Hematopoietic multipotent progenitor cell treated with erythropoietin and hydrocortisone succinate and interleukin-3 and kit ligand, for 4 days (in vitro differentiated cells): Measurements from ENCODE around the gene FOXN4.
A peak's percentile ranks its signal among the peaks of the same experiment; 100 is the strongest.
"Not testable (repeated sequence)": the region's sequence is repeated elsewhere in the genome, so short reads cannot be mapped to it uniquely, and the experiment has no call there.

ENCODE experiments used
- DNase-seq: peaks from one replicate; pipeline ENCODE4 v3.0.0-alpha.2; 2015

The FOXN4 gene

DNA sequence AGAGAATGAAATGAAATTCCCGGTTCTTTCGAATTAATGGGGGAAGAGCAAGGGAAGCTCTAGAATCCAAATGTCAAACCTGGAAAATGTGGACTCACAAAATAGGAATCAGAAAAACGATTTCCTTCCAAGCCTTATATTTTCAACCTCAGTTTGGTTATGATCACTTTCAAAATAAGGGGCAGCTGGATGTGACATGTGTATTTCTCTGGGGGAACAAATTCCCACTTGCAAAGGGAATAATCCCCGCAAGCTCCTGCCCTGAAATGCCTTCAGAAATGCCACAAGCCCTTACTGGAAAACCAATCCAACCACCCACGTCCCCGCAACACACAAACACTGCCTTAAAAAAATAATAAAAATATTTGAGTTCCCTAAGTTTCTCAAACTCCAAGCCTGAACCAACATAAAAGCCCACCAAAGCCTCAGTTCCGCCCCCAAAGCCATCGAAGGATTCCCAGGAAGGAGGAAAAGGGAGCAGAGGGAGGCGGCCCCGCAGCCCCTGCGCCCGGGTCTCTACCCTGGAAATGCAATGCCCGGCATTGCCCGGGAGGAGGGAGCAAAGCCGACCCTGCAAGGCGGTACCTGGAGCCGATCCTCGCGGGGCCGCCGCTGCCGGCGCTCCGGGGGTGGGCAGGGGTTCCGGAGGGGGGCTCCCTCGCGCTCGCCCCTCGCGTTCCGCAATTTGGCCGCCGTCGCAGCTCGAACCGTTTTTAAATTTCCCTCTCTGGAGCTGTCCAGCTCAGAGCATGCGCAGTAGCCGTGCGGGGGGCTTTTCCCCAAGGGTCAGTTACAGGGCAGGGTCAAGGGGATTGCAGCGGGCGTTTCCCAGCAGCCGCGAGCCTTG lies at the start of gene FOXN4:
TSS of gene FOXN4 (minus strand) at position 751 of the 847 bp plus-strand sequence. CDS start 963 bp downstream, outside the sequence.
- no peak for DNase-seq

GRCh38 chr12:109358154-109358869 lies 49.2 kb upstream of the FOXN4 start:
- peak; percentile 40 for DNase-seq

DNA sequence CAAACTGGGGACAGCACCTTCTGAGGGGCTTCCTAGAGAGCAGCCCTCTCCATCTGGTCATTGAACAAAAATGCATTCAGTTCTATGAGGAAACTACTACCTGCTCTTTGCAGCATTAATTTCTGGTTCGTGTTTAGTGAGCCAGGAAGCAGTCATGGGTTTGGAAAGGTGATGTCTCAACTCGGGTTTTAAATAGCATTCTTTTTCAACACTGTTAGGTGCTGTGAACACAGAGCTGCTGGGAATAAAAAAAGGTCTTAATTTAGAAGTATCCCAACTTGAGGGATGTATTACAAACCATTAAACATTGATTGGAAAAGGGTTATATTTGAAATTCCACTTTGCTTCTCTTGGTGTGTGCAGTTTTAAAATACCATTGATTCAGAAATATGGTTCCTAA lies 47.9 kb upstream of the FOXN4 start:
- DNase-seq = no peak

DNA sequence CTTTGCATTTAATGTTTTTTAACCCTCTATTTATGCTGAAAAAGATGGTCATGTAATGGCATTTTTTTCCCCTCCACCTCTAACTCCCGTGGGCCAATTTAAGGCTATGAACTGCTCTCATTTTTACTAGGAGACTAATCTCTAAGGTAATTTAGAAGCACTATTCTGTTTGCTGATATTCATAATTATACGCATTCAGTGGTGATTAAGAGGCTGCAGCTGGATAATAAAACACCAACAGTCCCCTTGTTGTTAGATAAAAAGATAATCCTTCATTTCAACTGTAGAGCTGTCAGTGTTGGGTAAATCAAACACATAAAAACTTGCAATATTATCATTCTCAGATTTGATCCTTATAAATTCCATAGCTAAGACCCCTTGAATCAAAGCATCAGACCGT lies 47.5 kb upstream of the FOXN4 start:
- no peak for DNase-seq

GRCh38 chr12:109352184-109352583 lies 43.1 kb upstream of the FOXN4 start:
- DNase-seq = no peak

DNA sequence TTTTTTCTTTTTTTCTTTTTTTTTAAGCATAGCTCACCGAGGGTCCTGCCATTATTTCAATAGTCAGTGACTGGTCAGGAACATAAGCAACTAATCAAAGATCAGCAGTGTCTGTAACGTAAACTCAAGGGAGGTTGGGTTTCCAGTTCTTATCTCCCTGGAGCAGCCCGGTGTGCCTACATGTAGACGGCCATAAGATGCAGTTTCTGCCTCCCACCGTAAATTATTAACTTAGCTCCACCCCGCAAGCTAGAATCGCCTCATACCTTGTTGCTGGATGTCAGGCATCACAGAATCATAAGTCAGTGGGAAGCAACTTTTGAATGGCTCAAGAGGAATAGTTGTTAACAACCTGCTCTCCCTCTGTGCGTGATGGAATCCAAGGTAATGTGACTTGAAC lies 38.5 kb upstream of the FOXN4 start, which contains the start of gene MYO1H:
TSS of gene MYO1H (plus strand) at position 312 of the 400 bp plus-strand sequence. CDS start at position 373, 61 bp downstream.
- DNase-seq = peak; percentile 25

DNA sequence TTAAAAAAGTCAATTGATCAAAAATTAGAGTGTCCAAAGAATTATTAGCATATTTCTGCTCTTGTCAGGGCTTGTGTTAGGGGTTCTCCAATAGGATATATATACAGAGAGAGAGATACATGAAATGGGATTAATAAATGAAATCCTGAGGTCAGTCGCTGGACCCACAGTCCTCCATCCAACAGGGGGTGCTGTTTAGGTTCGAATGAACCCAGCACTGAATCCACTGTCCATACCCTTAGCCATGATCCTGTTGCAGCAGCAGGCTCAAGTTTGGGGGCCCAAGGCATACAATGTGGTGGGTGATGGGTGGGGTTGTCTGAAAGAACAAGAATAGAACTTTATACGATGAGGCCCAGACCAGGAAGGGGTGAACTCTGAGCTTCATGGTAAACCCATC lies 37.8 kb upstream of the FOXN4 start:
- DNase-seq = peak; percentile 37

- DNase-seq = no peak
Observed at GRCh38 chr12:109345428-109345827, 36.3 kb upstream of the FOXN4 start.

DNA sequence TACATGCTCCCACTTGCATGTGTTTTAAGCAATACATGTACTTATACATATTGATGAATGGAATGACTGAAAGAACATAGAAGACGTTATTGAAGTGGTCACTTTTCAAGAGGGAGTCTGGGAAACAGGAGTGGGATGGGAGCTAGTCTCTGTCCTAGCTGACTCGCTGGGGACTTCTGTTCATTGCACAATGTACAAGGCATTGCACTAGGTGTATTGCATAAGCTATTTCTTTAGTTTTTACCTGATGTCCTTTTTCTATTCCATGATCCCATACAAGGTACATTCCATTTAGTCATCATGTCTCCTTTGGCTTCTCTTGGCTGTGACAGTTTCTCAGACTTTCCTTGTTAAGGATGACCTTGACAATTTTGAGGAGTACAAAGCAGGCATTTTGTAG lies 34.6 kb upstream of the FOXN4 start:
- no peak for DNase-seq

- no peak for DNase-seq
Observed at GRCh38 chr12:109336593-109336992, 27.5 kb upstream of the FOXN4 start.

DNA sequence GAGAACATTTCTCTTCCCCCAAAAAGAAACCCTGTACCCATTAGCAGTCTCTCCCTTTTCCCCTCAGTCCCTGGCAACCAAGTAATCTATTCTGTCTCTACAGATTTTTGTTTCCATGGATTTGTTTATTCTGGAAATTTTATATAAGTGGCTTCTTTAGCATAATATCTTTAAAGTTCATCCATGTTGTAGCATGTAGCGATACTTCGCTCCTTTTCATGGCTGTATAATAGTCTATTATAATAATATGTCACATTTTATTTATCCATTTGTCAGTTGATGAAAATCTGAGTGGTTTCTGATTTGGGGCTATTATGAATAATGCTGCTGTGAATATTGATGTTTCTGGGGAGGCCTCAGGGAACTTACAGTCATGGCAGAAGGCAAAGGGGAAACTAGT lies 25.8 kb upstream of the FOXN4 start:
- no peak for DNase-seq

DNA sequence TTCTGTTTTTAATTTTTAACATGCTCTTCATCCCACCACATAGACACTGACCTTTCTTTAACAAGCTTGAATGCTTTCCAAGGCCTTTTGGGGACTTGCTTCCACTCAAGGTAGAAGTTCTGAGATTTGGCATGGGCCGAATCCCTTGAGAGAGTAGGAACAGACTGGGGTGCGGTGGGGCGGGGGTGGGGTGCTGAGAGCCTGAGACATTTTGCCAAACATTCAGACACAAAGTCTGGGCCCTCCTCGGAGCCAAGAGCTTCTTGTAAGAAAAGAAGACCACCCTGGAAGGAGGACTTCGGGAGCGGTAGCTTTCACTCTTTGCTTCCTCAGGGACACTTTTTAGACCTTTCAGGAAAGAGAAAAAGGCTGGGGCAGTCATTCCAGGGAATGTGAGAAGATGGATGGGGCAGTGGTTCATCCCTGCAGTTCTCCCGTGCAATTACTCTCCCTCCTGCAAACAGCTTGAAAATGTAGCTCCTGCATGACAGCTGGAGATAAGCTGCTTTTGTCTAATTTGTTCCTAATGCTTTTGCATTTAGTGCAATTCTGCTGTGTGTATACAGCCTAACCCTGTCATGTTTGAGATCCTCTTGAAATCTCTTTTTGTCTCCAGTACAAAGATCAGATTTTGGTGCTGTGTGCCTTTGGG lies 22.3 kb upstream of the FOXN4 start:
- DNase-seq = no peak

GRCh38 chr12:109330282-109331230 lies 21.5 kb upstream of the FOXN4 start:
- no peak for DNase-seq

DNA sequence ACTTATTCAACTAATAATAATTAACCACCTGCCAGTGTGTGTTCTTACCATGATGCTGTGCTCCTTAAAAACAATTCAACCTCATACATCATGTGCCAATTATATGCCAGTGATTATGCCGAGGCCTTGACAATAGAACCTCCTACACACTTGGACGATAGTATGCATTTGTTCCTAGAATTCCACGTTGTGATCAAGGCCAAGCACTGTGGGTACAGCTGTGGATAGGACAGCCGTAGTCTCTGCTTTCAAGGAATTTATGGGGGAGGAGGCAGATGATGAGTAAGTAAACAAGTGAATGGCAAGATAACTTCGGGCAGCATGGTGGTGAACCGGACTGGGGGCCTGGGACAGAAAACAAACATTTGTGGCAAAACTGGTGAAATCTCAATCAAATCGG lies 20.6 kb upstream of the FOXN4 start:
- DNase-seq = no peak

DNA sequence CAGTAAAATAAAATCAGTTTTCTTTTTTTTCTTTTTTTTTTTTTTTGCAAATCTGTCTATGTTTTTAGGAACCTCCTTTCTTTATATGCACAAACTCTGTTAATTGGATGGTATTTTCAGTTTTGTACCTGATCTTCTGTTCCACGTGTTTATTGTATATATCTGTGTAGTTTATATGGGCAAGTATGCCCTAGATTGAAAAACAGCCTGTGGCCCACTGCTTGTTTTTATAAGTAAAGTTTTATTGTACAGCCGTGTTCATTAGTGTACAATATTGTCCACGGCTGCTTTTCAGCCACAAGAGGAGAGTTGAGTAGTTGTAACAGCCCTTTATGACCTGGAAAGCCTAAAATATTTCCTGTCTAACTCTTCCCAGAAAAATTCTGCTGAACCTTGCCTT lies 19.9 kb upstream of the FOXN4 start:
- DNase-seq = no peak

- DNase-seq = not testable (repeated sequence)
Observed at GRCh38 chr12:109321294-109321693, 12.2 kb upstream of the FOXN4 start.

DNA sequence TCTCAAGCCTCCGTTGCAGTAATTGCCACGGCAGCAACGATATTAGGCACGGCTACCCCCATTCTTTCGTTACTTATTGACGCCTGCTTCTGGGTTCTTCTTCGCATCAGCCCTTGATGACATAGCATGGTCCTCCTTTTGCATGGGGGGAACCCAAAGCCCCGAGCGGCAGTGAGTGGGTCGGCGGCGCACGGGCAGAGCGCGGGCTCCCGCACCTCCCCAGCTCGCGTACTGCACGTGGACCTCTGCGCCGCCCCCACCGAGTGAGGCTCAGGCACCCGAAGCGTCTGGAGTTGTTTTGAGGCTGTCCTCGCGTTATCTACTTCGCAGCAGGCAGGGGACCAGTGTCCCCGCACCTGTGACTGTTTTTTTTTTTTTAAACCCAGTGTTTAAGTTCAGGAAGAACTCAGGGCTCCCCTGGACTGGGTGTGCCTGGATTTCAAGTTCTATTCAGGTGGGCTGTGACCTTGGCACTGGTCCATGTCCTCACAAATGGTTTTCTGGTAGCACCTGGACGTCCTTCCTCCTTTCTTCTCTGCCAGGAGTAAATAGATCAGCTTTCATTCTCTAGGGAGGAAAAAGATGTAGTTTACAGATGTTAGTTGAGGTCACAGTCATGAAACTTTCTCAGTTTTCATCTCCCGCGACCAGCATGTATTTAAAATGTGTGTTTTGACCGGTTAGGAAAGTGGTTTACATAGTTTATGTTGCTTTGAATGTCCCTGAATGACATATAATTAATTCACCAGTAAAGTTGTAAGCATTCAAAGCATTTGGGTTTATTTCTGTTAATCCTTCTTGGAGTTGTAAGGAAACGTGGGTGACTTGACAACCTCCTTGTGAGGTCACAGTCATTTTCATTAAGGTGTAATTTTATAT lies 1.4 kb upstream of the FOXN4 start:
- DNase-seq = peak; percentile 55

DNA sequence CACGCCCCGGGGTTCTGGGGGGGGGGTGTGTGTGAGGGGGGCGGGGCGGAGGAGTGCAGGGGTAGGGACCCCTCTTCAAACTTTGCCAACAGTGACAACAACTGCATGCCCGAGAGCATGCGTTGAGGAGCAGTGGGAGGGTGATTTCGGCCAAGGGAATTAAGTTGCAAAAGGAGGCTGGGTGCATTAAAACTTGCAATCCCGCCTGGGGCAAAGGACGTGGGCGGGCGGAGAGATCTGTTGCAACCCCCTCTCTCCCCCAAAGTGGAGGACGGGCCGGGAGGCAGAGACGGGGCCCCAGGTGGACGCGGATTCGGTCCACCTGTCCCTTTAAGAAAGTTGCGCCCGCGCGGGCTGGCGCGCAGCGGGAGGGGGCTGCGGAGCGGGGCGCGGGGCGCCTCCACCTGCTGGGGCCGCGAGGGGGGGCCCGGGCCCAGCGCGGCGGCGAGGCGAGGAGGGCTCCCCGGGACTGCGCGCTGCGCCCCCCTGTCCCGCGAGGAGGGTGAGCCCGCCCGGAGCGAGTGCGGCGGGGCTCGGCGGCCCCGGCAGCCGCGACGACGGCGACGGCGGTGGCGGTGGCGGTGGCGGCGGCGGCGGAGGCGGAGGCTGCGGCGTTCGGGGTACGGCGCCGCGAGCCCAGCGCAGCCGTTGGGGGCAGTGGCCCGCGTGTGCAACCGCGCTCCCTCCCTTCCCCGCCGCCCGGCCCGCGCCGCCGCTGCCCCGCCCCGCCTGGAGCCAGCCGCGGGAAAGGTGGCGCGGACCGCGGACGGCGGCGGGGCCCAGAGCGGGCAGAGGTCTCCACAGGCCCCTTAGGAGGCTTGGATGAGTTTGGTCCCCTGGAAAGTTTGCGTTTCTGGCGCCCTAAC lies 530 bp upstream of the FOXN4 start:
- peak; percentile 31 for DNase-seq

GRCh38 chr12:109307051-109307450 lies 2.0 kb downstream of the FOXN4 start:
- DNase-seq = no peak

- DNase-seq = no peak
Observed at GRCh38 chr12:109305547-109305946, 3.5 kb downstream of the FOXN4 start.
